HepG2 (cell line): Measurements from ENCODE around the gene TNFRSF13B. TPM values are rescaled to one million over a fixed set of nuclear protein-coding genes. Genes with fewer than 3 reads are reported as not detected.
A peak's percentile ranks its signal among the peaks of the same experiment; 100 is the strongest.

Experiments used
- ATAC-seq: fragments of 200-7000 bp; cut with Tn5 transposase; 3 replicates; pipeline ENCODE4 v1.9.1; 2020; ENCODE audit warnings: mild to moderate bottlenecking, moderate library complexity
- BruUV-seq: library from RNA; stranded (reverse); fragments of 400-500 nt; replicated peaks from 2 replicates; lab custom pipeline; 2021; lab: Mats Ljungman, UMichigan
- CTCF ChIA-PET: fragments of 300-600 bp; formaldehyde crosslinking; extraction: SDS; loops from one replicate; lab custom pipeline; 2021; ENCODE audit warnings: low total read pairs, inconsistent platforms, low intra/inter-chr PET ratio; lab: Yijun Ruan, JAX
- POLR2A ChIA-PET: fragments of 350-600 bp; sonication (Branson Sonifier 250); formaldehyde crosslinking; loops from one replicate; lab custom pipeline; 2020; ENCODE audit warnings: antibody characterized with exemption, inconsistent platforms; lab: Yijun Ruan, JAX
- DNase-seq: peaks from one replicate; pipeline ENCODE4 v3.0.0-alpha.2; 2015; ENCODE audit warnings: low spot score
- FAIRE-seq: peaks from 3 replicates; lab custom pipeline; 2011; peaks lifted over from hg19 to GRCh38; lab: Jason Lieb, UNC
- H2AFZ ChIP-seq: one replicate; pipeline ENCODE4 v1.6.1; 2011; ENCODE audit warnings: low read length, inconsistent platforms
- H3K27ac ChIP-seq: fragments of 300-600 bp; 3 replicates; pipeline ENCODE4 v1.8.0; 2011; ENCODE audit warnings: mixed run types, mild to moderate bottlenecking, mixed read lengths, low read length, inconsistent platforms; ENCODE audit not compliant: insufficient read depth; ENCODE audit errors: extremely low read length
- H3K27me3 ChIP-seq, 2 experiments: fragments of 200-600 bp in 1 of 2; 2 replicates in 1 of 2; 3 replicates in 1 of 2; pipeline versions ENCODE4 v1.6.0 to v1.8.0; 2011; ENCODE audit warnings: low read length in 2 of 2, mild to moderate bottlenecking in 2 of 2, moderate library complexity in 2 of 2, inconsistent platforms in 1 of 2; ENCODE audit not compliant: insufficient read depth in 2 of 2, control insufficient read depth in 1 of 2
- H3K36me3 ChIP-seq, 2 experiments: fragments of 200-600 bp in 1 of 2; replicated peaks in 1 of 2; 2 replicates in 1 of 2; 3 replicates in 1 of 2; pipeline versions ENCODE4 v1.5.1 to v1.8.0; 2011; ENCODE audit warnings: low read length in 2 of 2, inconsistent platforms in 1 of 2; ENCODE audit not compliant: insufficient read depth in 2 of 2, control insufficient read depth in 1 of 2
- H3K4me1 ChIP-seq: 2 replicates; pipeline ENCODE4 v1.5.1; 2012; ENCODE audit warnings: low read length, inconsistent platforms; ENCODE audit not compliant: insufficient read depth
- H3K4me2 ChIP-seq: 2 replicates; pipeline ENCODE4 v1.6.0; 2011; ENCODE audit warnings: low read depth, low read length, inconsistent platforms
- H3K4me3 ChIP-seq, 3 experiments: fragments of 200-600 bp in 1 of 3; sonication (generic), shearing (Covaris generic) in 1 of 3; replicated peaks in 1 of 3; 2 replicates each; pipeline ENCODE4 v1.5.1; 2011 to 2016; ENCODE audit warnings: low read length in 3 of 3, inconsistent platforms in 2 of 3, low read depth in 2 of 3, mild to moderate bottlenecking in 2 of 3, control low read depth in 1 of 3, mixed read lengths in 1 of 3; ENCODE audit not compliant: insufficient read depth in 1 of 3
- H3K79me2 ChIP-seq: one replicate; pipeline ENCODE4 v1.6.1; 2011; ENCODE audit warnings: low read length, inconsistent platforms; ENCODE audit not compliant: insufficient read depth
- H3K9ac ChIP-seq: 2 replicates; pipeline ENCODE4 v1.6.0; 2011; ENCODE audit warnings: mild to moderate bottlenecking, low read depth, low read length, inconsistent platforms; ENCODE audit not compliant: insufficient read depth
- H3K9me3 ChIP-seq: 2 replicates; pipeline ENCODE4 v1.5.1; 2012; ENCODE audit warnings: mild to moderate bottlenecking, low read length
- H4K20me1 ChIP-seq: 2 replicates; pipeline ENCODE4 v1.6.0; 2011; ENCODE audit warnings: inconsistent platforms, mild to moderate bottlenecking, low read length, moderate library complexity; ENCODE audit not compliant: insufficient read depth
- CEBPG ChIP-seq: IDR thresholded peaks from 2 replicates; pipeline ENCODE4 v1.6.1; 2016
- DNMT3B ChIP-seq: conservative IDR thresholded peaks from 2 replicates; pipeline ENCODE4 v1.6.1; 2016; ENCODE audit warnings: missing biosample characterization, control low read depth
- GPBP1L1 ChIP-seq: sonication (generic); formaldehyde crosslinking; IDR thresholded peaks from 2 replicates; pipeline ENCODE4 v1.5.0; 2020; ENCODE audit warnings: mild to moderate bottlenecking, missing genetic modification reagents
- IKZF4 ChIP-seq: sonication (generic); formaldehyde crosslinking; IDR thresholded peaks from 2 replicates; pipeline ENCODE4 v1.5.1; 2020; ENCODE audit warnings: borderline replicate concordance, mild to moderate bottlenecking, low read depth, missing genetic modification reagents; ENCODE audit errors: not compliant biosample characterization
- MNT ChIP-seq: fragments of 450-650 bp; IDR thresholded peaks from 2 replicates; pipeline ENCODE4 v1.6.1; 2016
- RFXAP ChIP-seq: sonication (generic); formaldehyde crosslinking; IDR thresholded peaks from 2 replicates; pipeline ENCODE4 v1.4.0; 2020; ENCODE audit warnings: missing genetic modification reagents, borderline replicate concordance
- SRSF4 ChIP-seq: fragments of 200-400 bp; formaldehyde crosslinking; IDR thresholded peaks from one replicate; pipeline ENCODE4 v1.6.1; 2018; ENCODE audit warnings: mild to moderate bottlenecking, low read depth, low read length, moderate library complexity; ENCODE audit not compliant: poor library complexity, severe bottlenecking
- ZMYM2 ChIP-seq: sonication (generic); formaldehyde crosslinking; IDR thresholded peaks from 2 replicates; pipeline ENCODE4 v1.8.0; 2022; ENCODE audit warnings: mild to moderate bottlenecking, missing genetic modification reagents
- ZNF343 ChIP-seq: sonication (generic); formaldehyde crosslinking; IDR thresholded peaks from 2 replicates; pipeline ENCODE4 v1.4.0; 2020; ENCODE audit warnings: mild to moderate bottlenecking, missing genetic modification reagents
- ZNF431 ChIP-seq: sonication (generic); formaldehyde crosslinking; IDR thresholded peaks from 2 replicates; pipeline ENCODE4 v1.9.0; 2022; ENCODE audit warnings: missing genetic modification reagents, low read depth, mild to moderate bottlenecking, borderline replicate concordance
- ZNF639 ChIP-seq: conservative IDR thresholded peaks from 2 replicates; pipeline ENCODE4 v1.6.1; 2018; ENCODE audit warnings: missing genetic modification reagents
- ZNF766 ChIP-seq: sonication (generic); formaldehyde crosslinking; IDR thresholded peaks from 2 replicates; pipeline ENCODE4 v1.5.0; 2020; ENCODE audit warnings: missing genetic modification reagents, borderline replicate concordance
- WGBS: methylation state at CpG from one replicate; pipeline ENCODE4 v1.1.6; 2017; ENCODE audit warnings: low lambda C conversion rate; 5-methylcytosine and 5-hydroxymethylcytosine counted together
- in situ Hi-C: cut with HindIII; loops from 2 replicates; pipeline ENCODE4 v1.10.0; 2017; ENCODE audit warnings: low pct_unique_long_range_greater_than_20kb; ENCODE audit not compliant: extremely low pct_ligation_motif_present
- intact Hi-C: fragments of 100-400 bp; cut with micrococcal nuclease; formaldehyde crosslinking; loops from one replicate; pipeline ENCODE4 v1.10.0; 2022; ENCODE audit not compliant: unreplicated experiment
- polyA plus RNA-seq, 8 experiments: library from polyadenylated mRNA; depleted of rRNA in 3 of 8; stranded (reverse) in 7 of 8; unstranded in 1 of 8; fragments of >200 nt; fragmentation: Illumina TruSeq in 4 of 8; extraction: Trizol in 4 of 8; gene quantifications; 2 replicates each; pipeline versions ENCODE4 v1.2.1 to v1.2.3, GENCODE V29; 2011 to 2016; ENCODE audit warnings: low read depth in 4 of 8, missing spikeins in 1 of 8, mixed read lengths in 1 of 8; ENCODE audit not compliant: insufficient read depth in 1 of 8
- total RNA-seq, 5 experiments: library from RNA; depleted of rRNA; stranded (reverse); fragments of >200 nt; fragmentation: Illumina TruSeq; extraction: Trizol; gene quantifications; 2 replicates each; pipeline ENCODE4 v1.2.3, GENCODE V29; 2016; ENCODE audit warnings: low read depth in 1 of 5

Gene TNFRSF13B
- total and polyA plus RNA-seq, 2 of the 13 experiments (the other 11 are each of a cell fraction or from before 2014, with no cell fraction given) = not detected

GRCh38 chr17:16977932-16978331, 6.0 kb upstream of the TNFRSF13B start:
- DNase-seq = no peak
- TF ChIP-seq MNT (peak; percentile 33; the same call in 1 of the 2 replicates), ZNF766 (no peak)
- CTCF ChIA-PET = no interaction called here
- intact Hi-C loops = no loop called here
- H3K4me3 ChIP-seq = no peak overlapping the region
- H3K79me2 ChIP-seq = no peaks in the 10 kb centered on the region
- no TSS peak for BruUV-seq
- no peak for FAIRE-seq
- ATAC-seq = no peak
- H3K27ac ChIP-seq = no peak overlapping the region
- whole genome bisulfite sequencing = 8% methylated on average over 6 of the region's 6 CpGs
- H3K27me3 ChIP-seq = peaks cover 10 to 67% of the 10 kb centered on the region in 2 experiments; a peak in 4 of 5 replicates
- in situ Hi-C loops = no loop called here
- no peaks in the 10 kb centered on the region for H4K20me1 ChIP-seq
- no peak overlapping the region for H3K9ac ChIP-seq
- no peaks in the 10 kb centered on the region for H3K4me1 ChIP-seq
- no peaks in the 10 kb centered on the region for H3K9me3 ChIP-seq
- H3K36me3 ChIP-seq = no peaks in the 10 kb centered on the region
- no peak overlapping the region for H3K4me2 ChIP-seq
- no peak overlapping the region for H2AFZ ChIP-seq
- POLR2A ChIA-PET = no interaction called here

GRCh38 chr17:16976725-16977550, 5.0 kb upstream of the TNFRSF13B start:
- no peaks in the 10 kb centered on the region for H3K9me3 ChIP-seq
- in situ Hi-C loops = no loop called here
- TF ChIP-seq ZNF431 (CRISPR knock-in tag) (no peak), ZMYM2 (no peak), ZNF639 (CRISPR knock-in tag) (no peak), ZNF343 (CRISPR knock-in tag) (no peak), DNMT3B (CRISPR knock-in tag) (no peak), SRSF4 (no peak), GPBP1L1 (no peak), IKZF4 (CRISPR knock-in tag) (no peak), CEBPG (CRISPR knock-in tag) (no peak), RFXAP (CRISPR knock-in tag) (no peak)

More at GRCh38 chr17:16976725-16977550, 5.0 kb upstream of the TNFRSF13B start:
- intact Hi-C loops = no loop called here
- Histone ChIP-seq H3K4me2 (no peak overlapping the region), H3K27me3 (peaks cover 9 to 59% of the 10 kb centered on the region in 2 experiments; a peak in 4 of 5 replicates), H3K9ac (no peak overlapping the region), H3K27ac (no peak overlapping the region), H3K36me3 (no peaks in the 10 kb centered on the region), H3K79me2 (no peaks in the 10 kb centered on the region), H2AFZ (no peak overlapping the region), H4K20me1 (no peaks in the 10 kb centered on the region), H3K4me1 (no peaks in the 10 kb centered on the region), H3K4me3 (no peak overlapping the region)
- 3% methylated on average over 9 of the region's 9 CpGs for WGBS
- no TSS peak for BruUV-seq
- no peak for DNase-seq
- ChIA-PET POLR2A (no interaction called here), CTCF (no interaction called here)
- ATAC-seq = no peak
- FAIRE-seq = no peak
